ENCODE data around the gene DYRK1B. TPM values are rescaled to one million over a fixed set of nuclear protein-coding genes. Genes with fewer than 3 reads are reported as not detected.

Gene DYRK1B
- total RNA-seq, 1 experiment from 2014 or later = 21.5 TPM

DNA sequence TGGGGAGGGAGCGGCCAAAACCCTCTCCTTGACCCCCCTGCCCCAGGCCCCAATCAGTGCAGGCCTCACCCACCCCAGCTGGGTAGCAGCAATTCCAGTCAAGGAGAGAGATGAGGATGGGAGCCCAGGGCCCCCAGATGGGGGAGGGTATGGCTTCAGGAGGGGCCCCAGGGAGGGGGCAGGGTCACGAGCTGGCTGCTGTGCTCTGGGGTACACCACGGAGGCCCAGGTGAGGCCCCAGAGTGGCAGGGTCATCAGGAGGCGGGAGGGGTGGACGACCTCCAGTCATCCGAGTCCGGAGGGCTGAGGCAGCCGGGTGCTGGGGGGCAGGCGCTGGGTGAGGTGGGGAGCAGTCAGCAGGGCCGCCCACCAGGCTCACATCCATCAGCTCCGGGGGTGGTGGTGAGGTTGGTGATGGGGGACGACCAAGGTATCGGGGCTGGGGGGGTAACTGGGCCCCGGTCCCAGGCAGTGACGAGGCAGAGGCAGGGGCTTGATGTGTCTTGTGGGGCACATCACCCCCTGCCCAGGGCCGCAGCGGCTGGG, 8.4 kb downstream of the DYRK1B start:
- intact Hi-C loops (cut with micrococcal nuclease; ENCODE audit: unreplicated experiment) = no loop called here
- Mint-ChIP-seq H3K9me3 (ENCODE audit: low read depth, unreplicated experiment) (no peaks in the 10 kb centered on the region), H3K27ac (ENCODE audit: unreplicated experiment) (no peak overlapping the region), H3K36me3 (ENCODE audit: insufficient read depth, unreplicated experiment) (peaks cover 31% of the 10 kb centered on the region), H3K4me3 (ENCODE audit: low read depth, unreplicated experiment) (no peak overlapping the region), H3K27me3 (ENCODE audit: unreplicated experiment) (no peaks in the 10 kb centered on the region), H3K4me1 (ENCODE audit: low read depth, unreplicated experiment) (no peaks in the 10 kb centered on the region)
- DNase-seq = no peak
- CTCF ChIA-PET = no interaction called here
- TF ChIP-seq, protein P1, sequence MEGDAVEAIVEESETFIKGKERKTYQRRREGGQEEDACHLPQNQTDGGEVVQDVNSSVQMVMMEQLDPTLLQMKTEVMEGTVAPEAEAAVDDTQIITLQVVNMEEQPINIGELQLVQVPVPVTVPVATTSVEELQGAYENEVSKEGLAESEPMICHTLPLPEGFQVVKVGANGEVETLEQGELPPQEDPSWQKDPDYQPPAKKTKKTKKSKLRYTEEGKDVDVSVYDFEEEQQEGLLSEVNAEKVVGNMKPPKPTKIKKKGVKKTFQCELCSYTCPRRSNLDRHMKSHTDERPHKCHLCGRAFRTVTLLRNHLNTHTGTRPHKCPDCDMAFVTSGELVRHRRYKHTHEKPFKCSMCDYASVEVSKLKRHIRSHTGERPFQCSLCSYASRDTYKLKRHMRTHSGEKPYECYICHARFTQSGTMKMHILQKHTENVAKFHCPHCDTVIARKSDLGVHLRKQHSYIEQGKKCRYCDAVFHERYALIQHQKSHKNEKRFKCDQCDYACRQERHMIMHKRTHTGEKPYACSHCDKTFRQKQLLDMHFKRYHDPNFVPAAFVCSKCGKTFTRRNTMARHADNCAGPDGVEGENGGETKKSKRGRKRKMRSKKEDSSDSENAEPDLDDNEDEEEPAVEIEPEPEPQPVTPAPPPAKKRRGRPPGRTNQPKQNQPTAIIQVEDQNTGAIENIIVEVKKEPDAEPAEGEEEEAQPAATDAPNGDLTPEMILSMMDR (IDR thresholded peaks at IDR 0.05; ENCODE audit: unreplicated experiment) = no peak
- no TSS peak for BruUV-seq (replicated peaks)

DNA sequence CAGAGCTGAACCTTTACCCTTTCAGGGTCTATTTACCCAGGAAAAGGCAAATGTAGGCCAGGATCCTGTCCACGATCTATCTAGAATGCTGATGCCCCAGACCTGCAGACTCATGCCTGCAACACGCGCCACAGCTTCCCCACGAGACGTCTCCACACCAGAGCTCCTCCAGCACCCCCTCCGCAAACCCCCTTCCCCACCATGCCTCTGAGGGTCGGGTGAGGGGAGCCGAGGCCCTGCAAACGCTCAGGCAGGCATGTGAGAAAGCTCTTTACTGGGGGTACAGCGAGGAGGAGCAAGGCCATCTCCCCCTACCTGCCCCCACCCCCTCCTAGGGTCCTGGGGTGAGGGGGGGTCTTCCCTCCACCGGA, 8.9 kb downstream of the DYRK1B start:
- no TSS peak for BruUV-seq (replicated peaks)
- Mint-ChIP-seq H3K4me3 (ENCODE audit: low read depth, unreplicated experiment) (no peak overlapping the region), H3K27ac (ENCODE audit: unreplicated experiment) (no peak overlapping the region), H3K9me3 (ENCODE audit: low read depth, unreplicated experiment) (no peaks in the 10 kb centered on the region), H3K4me1 (ENCODE audit: low read depth, unreplicated experiment) (no peaks in the 10 kb centered on the region), H3K27me3 (ENCODE audit: unreplicated experiment) (no peaks in the 10 kb centered on the region), H3K36me3 (ENCODE audit: insufficient read depth, unreplicated experiment) (peaks cover 26% of the 10 kb centered on the region)
- CTCF ChIA-PET = no interaction called here
- DNase-seq = no peak
- intact Hi-C loops (cut with micrococcal nuclease; ENCODE audit: unreplicated experiment) = no loop called here
- TF ChIP-seq, protein P1 (IDR thresholded peaks at IDR 0.05; ENCODE audit: unreplicated experiment) = no peak

DNA sequence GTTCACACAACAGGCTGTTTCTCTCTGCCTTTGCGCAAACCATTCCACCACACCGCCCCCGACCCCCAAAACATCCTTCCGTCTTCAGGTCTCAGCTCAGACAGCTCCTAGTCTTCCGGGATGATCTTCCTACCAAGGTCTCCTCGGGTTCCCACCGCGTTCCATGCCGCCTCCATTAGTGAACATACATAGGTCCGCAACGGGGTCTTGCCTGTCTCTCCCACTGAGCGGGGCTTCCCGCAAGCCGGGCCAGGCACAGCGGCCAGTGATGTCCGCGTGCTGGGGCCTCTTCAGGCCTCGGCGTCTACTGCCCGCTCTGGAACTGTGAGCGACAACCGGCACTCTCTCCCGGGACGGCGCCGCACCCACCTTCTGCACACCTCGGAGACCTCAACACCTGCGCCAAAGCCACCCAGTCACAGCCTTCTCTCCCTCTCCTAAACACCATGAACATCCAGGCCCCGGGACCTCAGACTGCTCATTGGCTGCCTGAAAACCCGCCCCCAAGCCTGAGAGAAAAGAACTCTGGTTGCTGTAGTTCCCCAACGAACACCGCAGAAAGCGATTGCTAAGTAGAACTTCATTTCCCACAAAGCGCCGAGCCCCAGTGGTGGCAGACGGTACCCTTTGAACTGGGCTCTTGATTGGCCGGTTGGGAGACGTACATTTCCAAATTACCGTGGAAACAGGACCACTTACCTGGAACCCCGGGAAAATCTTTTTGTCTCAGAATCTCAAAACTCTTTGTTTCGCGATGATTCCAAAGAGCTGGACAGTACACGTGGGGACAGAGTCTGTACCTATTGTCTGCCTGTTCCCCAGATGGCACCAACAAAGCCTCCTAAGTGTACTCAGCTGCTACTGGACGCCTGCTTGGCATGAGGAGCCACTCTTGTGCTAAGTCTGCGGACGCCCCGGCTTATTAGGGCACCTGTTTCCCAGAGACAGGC, 9.5 kb downstream of the DYRK1B start:
- Mint-ChIP-seq H3K4me1 (ENCODE audit: low read depth, unreplicated experiment) (no peaks in the 10 kb centered on the region), H3K27ac (ENCODE audit: unreplicated experiment) (no peak overlapping the region), H3K27me3 (ENCODE audit: unreplicated experiment) (no peaks in the 10 kb centered on the region), H3K36me3 (ENCODE audit: insufficient read depth, unreplicated experiment) (peaks cover 23% of the 10 kb centered on the region), H3K9me3 (ENCODE audit: low read depth, unreplicated experiment) (no peaks in the 10 kb centered on the region), H3K4me3 (ENCODE audit: low read depth, unreplicated experiment) (no peak overlapping the region)
- TF ChIP-seq, protein P1 (IDR thresholded peaks at IDR 0.05; ENCODE audit: unreplicated experiment) = no peak
- CTCF ChIA-PET = no interaction called here
- no peak for DNase-seq
- intact Hi-C loops (cut with micrococcal nuclease; ENCODE audit: unreplicated experiment) = no loop called here
- BruUV-seq (replicated peaks) = no TSS peak

DNA sequence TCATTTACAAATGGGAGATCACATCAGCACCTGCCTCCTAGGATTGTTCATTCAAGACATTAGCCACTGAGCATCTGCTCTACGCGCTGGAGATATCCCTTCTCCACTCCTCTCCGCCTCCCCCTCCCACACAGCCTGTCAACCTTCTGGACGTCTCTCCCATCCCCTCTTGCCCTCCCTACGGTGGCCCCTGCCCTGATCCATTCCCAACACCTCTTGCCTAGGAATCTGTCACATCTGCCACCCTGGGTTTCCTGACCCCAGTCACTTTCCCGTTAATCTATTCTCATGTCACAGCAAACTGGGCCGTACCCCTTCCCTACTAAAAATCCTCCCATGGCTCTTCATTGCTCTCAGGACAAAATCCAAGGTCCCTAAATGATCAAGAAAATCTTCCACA, 10.3 kb downstream of the DYRK1B start:
- no peak overlapping the region for H3K4me3 Mint-ChIP-seq (ENCODE audit: low read depth, unreplicated experiment)
- H3K36me3 Mint-ChIP-seq (ENCODE audit: insufficient read depth, unreplicated experiment) = peaks cover 17% of the 10 kb centered on the region
- intact Hi-C loops (cut with micrococcal nuclease; ENCODE audit: unreplicated experiment) = no loop called here
- H3K27ac Mint-ChIP-seq (ENCODE audit: unreplicated experiment) = no peak overlapping the region
- BruUV-seq (replicated peaks) = no TSS peak
- no peak for DNase-seq
- CTCF ChIA-PET = no interaction called here
- no peaks in the 10 kb centered on the region for H3K9me3 Mint-ChIP-seq (ENCODE audit: low read depth, unreplicated experiment)
- no peaks in the 10 kb centered on the region for H3K4me1 Mint-ChIP-seq (ENCODE audit: low read depth, unreplicated experiment)
- TF ChIP-seq, protein P1 (IDR thresholded peaks at IDR 0.05; ENCODE audit: unreplicated experiment) = no peak
- H3K27me3 Mint-ChIP-seq (ENCODE audit: unreplicated experiment) = no peaks in the 10 kb centered on the region

All from Calu3 (cell line).